HG02588 (cell line): Measurements from ENCODE around the gene MED23.

Experiments used
- ATAC-seq: cut with Tn5 transposase; IDR thresholded peaks from one replicate; pipeline ENCODE4 v1.9.1; 2021; ENCODE audit warnings: mild to moderate bottlenecking, moderate library complexity; ENCODE audit not compliant: unreplicated experiment

Gene MED23

GRCh38 chr6:131523988-131524673 is 103.9 kb downstream of the MED23 start:
- ATAC-seq, result no peak
